T-helper 2 cell treated with Interferon-gamma antibody and Interleukin-4, amounts not matched to agents 100 ng/mL and 5 ng/mL, for 36 hours (primary cell): ENCODE results near the gene ADSS2. TPM values are rescaled to one million over a fixed set of nuclear protein-coding genes. Genes with fewer than 3 reads are reported as not detected.
"Not testable (repeated sequence)": the region's sequence is repeated elsewhere in the genome, so short reads cannot be mapped to it uniquely, and the experiment has no call there.

ENCODE experiments used
- intact Hi-C: fragments of 100-400 bp; cut with micrococcal nuclease; formaldehyde crosslinking; loops from one replicate; pipeline ENCODE4 v1.15.1; 2023
- total RNA-seq: library from RNA; stranded (reverse); gene quantifications from 2 replicates; pipeline ENCODE4 v1.2.3, GENCODE V29; 2022

The ADSS2 gene
- total RNA-seq, result 53.3 and 62.3 TPM in 2 replicates

DNA sequence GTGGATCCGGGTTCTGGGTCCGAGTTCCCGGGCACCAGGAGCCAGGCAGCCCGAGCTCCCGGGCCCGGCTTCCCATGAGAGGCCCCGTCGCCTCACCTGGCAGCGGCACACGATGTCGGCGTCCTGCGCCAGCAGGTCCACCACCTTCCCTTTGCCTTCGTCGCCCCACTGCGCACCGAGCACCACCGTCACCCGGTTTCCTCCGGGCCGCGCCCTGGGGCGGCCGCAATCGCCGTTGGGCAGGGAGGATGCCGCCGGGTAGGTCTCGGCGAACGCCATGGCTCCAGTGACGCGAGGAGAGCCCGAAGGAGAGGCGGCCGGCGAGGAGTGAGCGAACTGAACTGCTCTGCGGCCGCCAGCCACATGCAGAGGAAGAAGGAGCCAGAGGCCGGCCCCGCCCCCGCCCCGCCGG, at the start of gene ADSS2:
ADSS2 (minus strand) TSS at position 371 of the 412 bp plus-strand sequence; CDS start at position 279, 92 bp downstream.
- intact Hi-C loops, result loop anchor here (5.0 to 10.0 kb wide), 2 partner anchors 854 to 1037 kb away; no protein-coding TSS in a partner anchor

DNA sequence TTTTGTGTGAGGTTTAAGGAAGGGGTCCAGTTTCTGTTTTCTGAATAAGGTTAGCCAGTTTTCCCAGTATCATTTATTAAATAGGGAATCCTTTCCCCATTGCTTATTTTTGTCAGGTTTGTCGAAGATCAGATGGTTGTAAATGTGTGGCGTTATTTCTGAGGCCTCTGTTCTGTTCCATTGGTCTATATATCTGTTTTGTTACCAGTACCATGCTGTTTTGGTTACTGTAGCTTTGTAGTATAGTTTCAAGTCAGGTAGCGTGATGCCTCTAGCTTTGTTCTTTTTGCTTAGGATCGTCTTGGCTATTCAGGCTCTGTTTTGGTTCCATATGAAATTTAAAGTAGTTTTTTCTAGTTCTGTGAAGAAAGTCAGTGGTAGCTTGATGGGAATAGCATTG, 48.8 kb upstream of the ADSS2 start:
- intact Hi-C loops, result not testable (repeated sequence)

DNA sequence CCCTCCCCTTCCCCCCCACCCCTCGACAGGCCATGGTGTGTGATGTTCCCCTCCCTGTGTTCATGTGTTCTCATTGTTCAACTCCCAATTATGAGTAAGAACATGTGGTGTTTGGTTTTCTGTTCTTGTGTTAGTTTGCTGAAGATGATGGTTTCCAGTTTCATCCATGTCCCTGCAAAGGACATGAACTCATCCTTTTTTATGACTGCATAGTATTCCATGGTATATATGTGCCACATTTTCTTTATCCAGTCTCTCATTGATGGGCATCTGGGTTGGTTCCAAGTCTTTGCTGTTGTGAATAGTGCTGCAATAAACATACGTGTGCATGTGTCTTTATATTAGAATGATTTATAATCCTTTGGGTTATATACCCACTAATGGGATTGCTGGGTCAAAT, 47.8 kb upstream of the ADSS2 start:
- intact Hi-C loops, result not testable (repeated sequence)

DNA sequence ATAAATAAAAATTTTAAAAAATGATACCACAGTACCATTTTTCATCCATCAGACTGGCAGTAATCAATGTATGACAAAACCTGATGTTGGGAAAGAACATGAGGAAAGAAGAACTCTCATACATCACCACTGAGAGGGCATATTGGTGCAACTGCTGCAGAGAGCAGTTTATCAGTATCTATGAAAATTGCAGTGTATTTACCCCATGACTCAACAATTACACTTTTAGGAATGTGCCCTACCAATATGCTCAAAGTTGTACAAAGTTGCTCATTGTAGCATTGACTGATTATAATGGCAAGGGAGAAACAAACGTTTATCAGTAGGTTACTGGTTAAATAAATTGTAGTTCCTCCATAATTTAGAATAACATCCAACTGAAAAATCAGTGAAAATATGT, 46.1 kb upstream of the ADSS2 start:
- intact Hi-C loops, result no loop called here

DNA sequence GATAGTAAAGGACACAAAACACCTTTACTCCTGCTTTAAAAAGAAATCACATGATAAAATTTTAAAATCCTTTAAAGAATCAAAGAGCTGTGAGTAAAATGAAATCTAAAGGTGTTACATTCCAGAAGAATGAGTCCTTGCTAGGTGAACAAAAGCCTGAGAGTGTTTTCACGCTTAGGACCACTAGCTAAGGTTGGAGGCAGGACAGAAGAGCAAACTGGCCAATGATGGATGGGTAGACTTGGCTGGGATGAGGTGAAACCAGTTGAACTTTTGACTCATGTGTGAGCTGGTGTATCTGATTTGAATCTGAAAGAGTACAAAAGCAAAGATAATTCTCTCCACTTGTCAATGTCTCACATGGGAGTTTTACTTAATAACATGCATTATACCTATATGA, 44.5 kb upstream of the ADSS2 start:
- intact Hi-C loops, result no loop called here

DNA sequence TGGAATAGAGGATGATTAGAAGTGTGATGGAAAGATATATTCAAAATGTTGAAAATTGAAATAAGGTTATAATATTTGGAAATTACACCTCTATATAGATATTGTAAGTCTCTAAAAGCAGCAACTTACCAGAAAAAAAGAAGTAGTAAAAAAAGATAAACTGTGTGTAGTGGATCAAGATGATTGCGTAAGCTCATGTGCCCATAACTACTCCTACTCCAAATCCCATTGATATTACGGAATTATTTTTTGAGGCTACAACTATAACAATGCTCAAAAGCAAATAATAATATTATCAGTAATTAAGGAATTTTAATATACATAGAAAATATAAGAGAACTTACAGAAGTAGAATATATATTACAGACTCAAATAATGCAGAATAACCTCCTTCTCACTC, 42.9 kb upstream of the ADSS2 start:
- intact Hi-C loops, result no loop called here

DNA sequence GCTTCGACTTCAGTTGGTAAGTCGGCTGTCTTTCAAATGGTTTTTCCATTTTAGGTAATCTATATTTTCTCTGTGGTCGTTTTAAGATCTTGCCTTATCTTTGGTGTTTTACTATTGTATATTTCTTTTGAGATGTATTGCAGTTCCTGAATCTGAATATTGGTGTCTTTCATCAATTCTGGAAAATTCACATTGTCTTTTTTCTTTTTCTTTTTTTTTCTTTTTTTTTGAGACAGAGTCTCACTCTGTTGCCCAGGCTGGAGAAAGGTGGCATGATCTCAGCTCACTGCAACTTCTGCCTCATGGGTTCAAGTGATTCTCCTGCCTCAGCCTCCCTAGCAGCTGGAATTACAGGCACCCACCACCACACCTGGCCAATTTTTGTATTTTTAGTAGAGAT, 33.3 kb upstream of the ADSS2 start:
- intact Hi-C loops, result not testable (repeated sequence)

DNA sequence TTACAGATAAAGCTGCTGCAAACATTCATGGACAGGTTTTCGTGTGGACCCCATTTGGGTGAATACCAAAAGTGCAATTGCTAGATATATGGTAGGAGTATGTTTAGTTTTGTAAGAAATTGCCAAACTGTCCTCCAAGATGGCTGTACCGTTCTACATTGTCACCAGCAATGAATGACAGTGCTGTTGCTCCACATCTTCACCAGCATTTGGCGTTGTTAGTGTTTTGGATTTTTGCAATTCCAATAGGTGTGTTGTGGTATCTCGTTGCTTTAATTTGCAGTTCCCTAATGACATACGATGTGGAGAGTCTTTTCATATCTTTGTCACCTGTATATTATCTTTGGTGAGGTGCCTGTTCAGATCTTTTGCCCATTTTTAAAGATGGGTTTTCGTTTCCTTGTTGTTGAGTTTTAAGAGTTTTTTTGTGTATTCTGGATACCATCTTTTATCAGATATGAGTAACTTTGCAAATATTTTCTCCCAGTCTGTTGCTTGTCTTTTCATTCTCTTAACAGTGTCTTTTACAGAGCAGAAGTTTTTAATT, 21.4 kb upstream of the ADSS2 start:
- intact Hi-C loops, result no loop called here

DNA sequence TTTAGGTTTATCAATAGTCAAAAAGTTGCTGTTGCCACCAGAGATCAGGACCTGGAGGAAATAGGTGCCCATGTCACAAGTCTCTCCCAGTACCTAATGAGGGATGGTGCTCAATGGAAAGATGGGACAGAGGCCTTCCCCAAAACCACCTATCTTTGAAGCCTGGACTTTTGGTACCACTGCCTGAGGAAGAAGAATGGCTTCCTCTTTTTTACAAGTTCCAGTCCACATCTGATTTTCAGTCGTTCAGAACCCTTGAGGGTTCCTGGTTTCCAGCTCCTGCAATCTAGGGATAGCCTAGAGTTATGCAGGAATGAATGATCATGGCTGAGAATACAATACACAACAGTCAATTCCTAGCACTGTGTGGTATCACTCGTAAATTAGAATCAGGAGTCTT, 15.0 kb upstream of the ADSS2 start:
- intact Hi-C loops, result no loop called here

DNA sequence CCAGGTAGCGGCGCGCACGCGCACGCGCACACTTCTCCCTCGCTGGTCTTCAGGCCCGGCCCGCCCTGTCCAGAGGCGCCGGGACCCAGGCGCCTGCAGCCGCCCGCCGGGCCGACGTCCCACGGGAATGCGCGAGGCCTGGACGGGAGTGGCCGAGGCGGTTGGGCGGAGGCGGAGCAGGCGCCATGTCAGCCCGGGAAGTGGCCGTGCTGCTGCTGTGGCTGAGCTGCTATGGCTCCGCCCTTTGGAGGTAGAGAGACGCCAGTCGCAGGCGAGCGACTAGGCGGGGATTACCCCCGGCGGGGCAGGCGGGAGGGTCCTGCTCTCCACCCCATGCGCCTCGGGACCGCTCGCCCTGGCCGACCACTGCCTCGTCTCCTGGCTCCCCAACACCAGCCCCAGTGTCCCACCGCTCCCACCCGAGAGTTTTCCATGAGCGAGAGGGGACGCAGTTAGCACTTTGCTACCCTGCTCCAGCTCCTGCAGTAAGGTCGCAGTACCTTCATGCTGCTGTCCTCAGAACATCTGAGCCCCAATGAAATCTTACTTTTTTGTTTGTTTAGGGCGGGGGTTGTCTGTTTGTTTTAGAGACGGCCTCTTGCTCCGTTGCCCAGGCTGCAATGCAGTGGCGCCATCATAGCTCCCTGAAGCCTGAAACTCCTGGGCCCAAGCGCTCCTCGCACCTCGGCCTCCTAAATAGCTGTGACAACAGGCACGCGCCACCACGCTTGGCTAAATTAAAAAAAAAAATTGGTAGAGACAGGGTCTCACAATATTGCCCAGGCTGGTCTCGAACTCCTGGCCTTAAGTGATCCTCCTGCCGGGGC, 9.7 kb upstream of the ADSS2 start, which contains the start of gene CATSPERE:
CATSPERE (plus strand) TSS at position 29 of the 827 bp plus-strand sequence; CDS start at position 186, 157 bp downstream.
- intact Hi-C loops, result loop anchor here (1.0 kb wide), 2 partner anchors 9 to 191 kb away; no protein-coding TSS in a partner anchor

DNA sequence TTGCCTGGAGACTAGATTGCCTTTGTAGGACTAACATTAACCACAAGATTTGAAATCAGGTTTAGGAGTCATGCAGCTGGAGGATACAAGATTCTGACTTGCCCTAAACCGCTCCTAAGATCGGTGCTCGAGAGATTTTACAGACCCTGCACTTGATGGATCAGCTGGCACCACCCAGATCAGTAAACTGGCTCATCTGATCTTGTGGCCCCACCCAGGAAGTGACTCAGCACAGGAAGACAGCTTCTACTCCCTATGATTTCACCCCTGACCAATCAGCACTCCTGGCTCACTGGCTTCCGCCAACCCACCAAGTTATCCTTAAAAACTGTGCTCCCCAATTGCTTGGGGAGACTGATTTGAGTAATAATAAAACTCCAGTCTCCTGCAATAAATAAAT, 8.5 kb upstream of the ADSS2 start:
- intact Hi-C loops, result no loop called here

DNA sequence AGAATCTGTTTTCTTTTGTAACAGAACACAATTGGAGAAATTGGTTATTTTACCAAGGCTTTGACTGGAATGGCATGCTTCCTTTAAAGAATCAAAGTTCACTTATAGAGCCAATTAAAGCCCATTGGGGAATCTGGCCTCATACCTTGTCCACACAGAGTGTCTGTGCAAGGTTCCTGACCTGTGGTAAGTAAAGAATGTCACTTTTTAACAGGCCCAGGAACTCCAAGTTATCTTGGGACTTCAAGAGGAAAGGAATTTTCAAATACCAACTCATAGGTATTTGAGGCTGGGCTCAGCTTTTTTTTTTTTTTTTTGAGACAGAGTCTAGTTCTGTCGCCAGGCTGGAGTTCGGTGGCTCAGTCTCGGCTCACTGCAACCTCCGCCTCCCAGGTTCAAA, 7.1 kb upstream of the ADSS2 start:
- intact Hi-C loops, result loop anchor here (10.0 kb wide), 1 partner anchor 1044 kb away; no protein-coding TSS in a partner anchor

DNA sequence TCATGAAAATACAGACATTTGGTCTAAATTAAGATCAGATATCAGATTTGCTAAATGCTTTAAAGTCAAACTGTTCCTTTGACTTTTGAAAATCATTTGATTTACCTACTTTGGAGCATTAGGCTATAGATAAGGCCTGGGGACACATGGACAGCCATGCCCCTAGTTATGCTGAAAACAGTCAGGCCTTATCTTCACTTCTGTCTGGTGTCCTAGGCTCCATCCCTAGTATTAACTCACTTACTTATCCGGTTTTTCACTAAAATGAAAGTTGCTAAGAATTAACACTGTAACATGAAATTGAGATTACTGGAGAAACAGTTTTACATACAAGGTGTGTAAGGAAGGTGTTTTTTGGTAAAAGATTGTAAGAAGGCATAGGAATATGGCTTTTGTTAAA, 4.9 kb upstream of the ADSS2 start:
- intact Hi-C loops, result loop anchor here (10.0 kb wide), 1 partner anchor 1042 kb away; no protein-coding TSS in a partner anchor

DNA sequence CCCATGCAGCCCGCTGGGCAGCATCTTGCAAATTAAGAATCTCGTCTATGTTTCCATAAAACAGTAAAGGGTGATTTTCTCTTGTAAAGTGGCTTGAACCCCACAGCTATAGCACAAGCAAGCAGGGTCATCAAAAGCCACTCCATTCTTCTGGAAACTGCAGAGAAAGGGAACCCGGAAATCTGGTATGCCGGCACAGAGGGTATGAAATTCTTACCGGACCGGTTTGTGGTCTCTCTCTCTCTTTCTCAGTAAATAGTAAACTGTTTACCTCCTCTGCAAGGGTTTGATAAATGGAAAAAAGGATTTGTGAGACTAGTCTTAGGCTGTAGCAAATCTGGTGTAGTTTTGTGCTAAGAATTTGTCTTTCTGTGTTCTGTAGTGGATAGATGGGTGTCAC, 2.7 kb upstream of the ADSS2 start:
- intact Hi-C loops, result loop anchor here (5.0 to 10.0 kb wide), 2 partner anchors 857 to 1040 kb away; no protein-coding TSS in a partner anchor

DNA sequence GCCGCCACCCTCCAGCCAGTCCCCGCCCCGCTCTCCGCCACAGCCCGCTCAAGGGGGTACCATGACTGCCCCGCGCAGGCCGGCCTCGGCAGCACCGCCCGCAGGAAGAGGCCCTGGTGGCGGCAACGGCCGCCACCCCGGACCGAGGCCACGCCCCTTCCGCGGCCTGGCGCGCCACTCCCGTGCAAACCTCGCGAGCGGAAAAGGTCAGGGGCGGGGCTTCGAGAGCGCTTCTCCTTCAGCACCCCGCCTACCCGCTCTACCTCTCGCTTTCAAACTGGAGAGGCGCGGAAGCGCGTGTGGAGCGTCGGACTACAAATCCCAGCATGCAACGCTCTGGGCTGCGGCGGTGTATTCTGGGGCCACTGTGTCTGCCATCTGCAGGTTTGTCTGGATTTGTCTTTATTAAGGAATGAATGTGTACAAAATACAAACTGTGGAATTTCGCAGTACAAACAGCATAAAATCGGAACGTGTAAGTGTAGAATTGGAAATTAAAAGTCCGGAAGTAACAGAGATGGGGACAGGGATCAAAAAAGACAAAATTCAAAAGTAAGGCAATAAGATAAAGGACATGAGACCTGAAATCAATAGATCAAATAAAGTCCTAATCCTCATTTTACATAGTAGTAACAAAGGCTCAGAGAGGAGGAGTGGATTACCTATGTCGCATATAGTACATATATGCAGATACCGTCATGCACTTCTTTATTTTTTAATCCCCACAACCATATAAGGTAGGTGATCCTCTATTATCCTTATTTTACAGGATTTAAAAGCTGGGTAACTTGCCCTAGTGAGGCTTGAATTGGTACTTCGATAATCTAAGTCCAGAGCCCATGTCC, 464 bp upstream of the ADSS2 start:
- intact Hi-C loops, result loop anchor here (1.0 to 10.0 kb wide), 11 partner anchors 9 to 1196 kb away; partner anchors contain the start of genes AKT3, CATSPERE, COX20 and HNRNPU

DNA sequence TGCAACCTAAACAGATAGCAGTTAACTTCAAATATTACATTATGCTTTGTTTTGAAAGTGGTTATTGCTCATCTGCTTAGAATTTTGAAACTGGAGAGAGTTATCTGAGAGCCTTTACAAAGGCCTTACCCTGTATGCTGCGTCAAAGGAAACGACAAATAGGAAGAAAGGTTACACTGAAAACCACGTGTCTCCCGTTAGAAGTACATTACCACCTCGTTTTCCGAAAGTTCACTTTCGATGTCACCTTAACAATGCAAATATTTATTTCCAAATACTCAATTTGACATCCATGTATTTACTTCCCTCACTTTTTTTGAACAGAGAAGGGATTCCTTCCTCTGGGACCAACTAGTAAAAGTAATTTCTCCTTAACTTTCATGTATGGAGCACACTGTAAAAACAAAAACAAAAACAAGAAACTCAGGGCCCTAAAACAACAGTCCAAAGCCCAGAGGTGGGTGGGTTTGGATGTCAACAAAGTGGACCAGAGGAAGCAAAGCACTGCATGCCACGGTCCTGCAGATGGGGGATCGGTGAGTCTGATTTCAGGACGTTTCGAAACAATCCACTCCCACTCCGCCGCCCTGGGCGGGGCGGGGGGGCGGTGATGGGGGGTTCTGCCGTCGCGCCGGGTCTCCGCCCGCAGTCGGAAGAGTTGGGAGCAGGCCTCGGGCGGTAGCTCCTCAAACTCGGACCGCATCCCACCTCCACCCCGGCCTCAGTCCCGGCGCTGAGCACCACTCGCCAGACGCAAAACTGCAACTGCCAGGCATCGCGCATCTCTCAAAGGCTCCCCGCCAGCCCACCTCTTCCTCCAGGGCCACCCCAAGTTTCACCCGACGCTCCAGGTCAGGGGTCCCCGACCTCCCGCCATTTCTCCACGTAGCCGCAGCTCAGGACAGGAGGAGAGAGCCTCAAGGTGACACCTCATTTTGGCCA, 841 bp downstream of the ADSS2 start:
- intact Hi-C loops, result loop anchor here (1.0 to 10.0 kb wide), 4 partner anchors 126 to 1036 kb away; no protein-coding TSS in a partner anchor

DNA sequence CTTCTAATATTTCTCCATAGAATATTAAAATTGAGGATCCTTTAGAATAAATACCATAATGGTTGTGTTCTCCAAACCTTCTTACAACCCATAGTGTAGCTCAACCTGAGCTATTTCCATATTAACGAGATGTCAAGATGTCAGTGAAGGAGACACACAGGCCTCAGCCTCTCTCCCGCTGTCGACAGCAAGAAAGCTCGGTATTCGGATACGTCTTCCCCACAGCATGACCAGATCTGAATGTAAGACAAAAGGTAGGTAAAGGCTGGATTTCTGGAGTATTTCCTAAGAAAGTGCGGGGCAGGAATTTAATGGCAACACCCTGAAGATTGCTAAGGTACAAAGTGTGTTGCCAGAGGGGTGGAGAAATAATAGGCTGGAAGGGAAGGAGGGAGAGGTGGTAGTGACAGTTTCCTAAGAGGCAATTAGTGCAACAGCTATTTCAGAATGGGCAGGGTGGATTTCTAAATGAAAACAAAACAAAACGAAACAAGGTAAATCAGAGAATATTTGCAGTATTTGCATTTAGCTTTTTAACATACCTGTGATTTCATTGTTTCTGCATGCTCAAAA, 1.7 kb downstream of the ADSS2 start:
- intact Hi-C loops, result loop anchor here (1.0 to 10.0 kb wide), 4 partner anchors 125 to 1035 kb away; no protein-coding TSS in a partner anchor

DNA sequence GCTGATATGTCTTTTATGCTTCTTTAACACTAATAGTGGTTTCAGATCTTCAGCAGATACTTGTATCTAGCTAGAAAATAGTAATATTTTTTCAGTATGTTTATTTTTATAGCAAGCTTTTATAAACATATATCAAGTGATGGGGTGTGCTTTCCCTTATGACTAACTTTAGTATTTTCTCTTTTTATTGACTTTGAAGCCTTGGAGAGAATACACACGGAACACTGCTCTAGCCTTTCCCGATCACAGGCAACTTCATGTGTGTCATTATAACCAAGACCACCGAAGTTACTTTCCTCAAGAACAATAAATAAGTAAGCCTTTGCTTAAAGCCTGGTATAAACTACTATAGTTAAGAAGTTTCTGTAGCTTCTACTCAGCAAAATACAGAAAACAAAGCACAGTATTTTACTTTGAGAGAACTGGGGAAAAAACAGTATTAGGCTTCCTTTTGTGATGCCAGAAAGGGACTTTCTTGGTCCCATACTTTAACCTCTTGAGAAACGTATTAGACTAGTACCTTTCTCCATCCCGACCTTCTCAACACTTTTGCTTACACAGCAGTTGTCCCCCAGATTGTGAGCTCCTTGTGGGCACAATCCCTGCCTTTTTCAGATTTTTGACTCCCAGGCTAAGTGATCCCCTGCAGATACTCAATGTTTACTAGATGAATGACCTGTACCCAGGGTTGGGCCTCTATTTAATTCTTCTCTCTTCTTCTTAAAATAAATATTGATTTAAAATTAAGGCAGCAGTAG, 3.3 kb downstream of the ADSS2 start:
- intact Hi-C loops, result no loop called here

DNA sequence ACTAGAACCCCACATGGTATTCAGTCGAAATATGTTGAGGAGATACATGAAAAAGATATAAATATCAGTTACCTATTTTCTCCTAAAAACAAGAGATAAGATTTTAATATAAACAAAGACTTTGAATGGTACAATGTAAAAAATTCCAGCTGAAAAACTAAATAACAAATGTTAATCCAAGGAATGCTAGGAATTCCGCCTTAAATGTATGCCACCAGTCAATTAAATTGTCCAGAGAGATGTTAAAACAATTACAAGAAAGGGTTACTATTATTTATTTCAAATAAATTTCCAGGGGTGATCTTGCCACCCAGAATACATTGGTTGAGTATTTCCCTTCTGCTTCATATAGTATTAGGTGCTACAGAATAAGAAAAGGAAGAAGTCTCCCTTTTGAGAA, 4.2 kb downstream of the ADSS2 start:
- intact Hi-C loops, result no loop called here
